ENCODE results near the gene CAT. TPM values are rescaled to one million over a fixed set of nuclear protein-coding genes. Genes with fewer than 3 reads are reported as not detected.

CAT gene
- total RNA-seq, 1 donor from 2014 or later = 73.6 TPM

GRCh38 chr11:34439610-34440198 lies 970 bp downstream of the CAT start:
- Histone ChIP-seq H3K4me1 (ENCODE audit: control insufficient read depth in 3 of 3, insufficient read depth in 3 of 3, low read length in 3 of 3) (peaks cover 13 to 30% (median 30%) of the 10 kb centered on the region in 3 donors), H3K9me3 (ENCODE audit: control insufficient read depth in 3 of 3, low read length in 3 of 3) (no peaks in the 10 kb centered on the region), H3K27ac (ENCODE audit: low read depth, low read length) (peak overlapping the region; percentile 87), H3K9ac (ENCODE audit: low read depth in 1 of 3, low read length in 3 of 3) (peak overlapping the region; percentile 81 to 93 (median 88)), H3K4me3 (ENCODE audit: low read length in 3 of 3) (peak overlapping the region; percentile 88 to 97 (median 97)), H3K36me3 (ENCODE audit: control insufficient read depth in 3 of 3, insufficient read depth in 3 of 3, low read length in 3 of 3) (no peaks in the 10 kb centered on the region), H3K27me3 (ENCODE audit: control insufficient read depth in 3 of 3, insufficient read depth in 3 of 3, low read length in 3 of 3) (no peaks in the 10 kb centered on the region)

GRCh38 chr11:34441814-34442213 lies 3.1 kb downstream of the CAT start:
- Histone ChIP-seq H3K4me3 (ENCODE audit: low read length in 3 of 3) (no peak overlapping the region), H3K36me3 (ENCODE audit: control insufficient read depth in 3 of 3, insufficient read depth in 3 of 3, low read length in 3 of 3) (no peaks in the 10 kb centered on the region), H3K9ac (ENCODE audit: low read depth in 1 of 3, low read length in 3 of 3) (no peak overlapping the region), H3K27me3 (ENCODE audit: control insufficient read depth in 3 of 3, insufficient read depth in 3 of 3, low read length in 3 of 3) (no peaks in the 10 kb centered on the region), H3K27ac (ENCODE audit: low read depth, low read length) (no peak overlapping the region), H3K9me3 (ENCODE audit: control insufficient read depth in 3 of 3, low read length in 3 of 3) (no peaks in the 10 kb centered on the region), H3K4me1 (ENCODE audit: control insufficient read depth in 3 of 3, insufficient read depth in 3 of 3, low read length in 3 of 3) (peaks cover 23 to 40% (median 37%) of the 10 kb centered on the region in 3 donors)

- H3K9me3 ChIP-seq (ENCODE audit: control insufficient read depth in 3 of 3, low read length in 3 of 3) = no peaks in the 10 kb centered on the region
- H3K9ac ChIP-seq (ENCODE audit: low read depth in 1 of 3, low read length in 3 of 3) = no peak overlapping the region
- H3K27me3 ChIP-seq (ENCODE audit: control insufficient read depth in 3 of 3, insufficient read depth in 3 of 3, low read length in 3 of 3) = no peaks in the 10 kb centered on the region
- no peak overlapping the region for H3K4me3 ChIP-seq (ENCODE audit: low read length in 3 of 3)
- H3K36me3 ChIP-seq (ENCODE audit: control insufficient read depth in 3 of 3, insufficient read depth in 3 of 3, low read length in 3 of 3) = no peaks in the 10 kb centered on the region
- no peak overlapping the region for H3K27ac ChIP-seq (ENCODE audit: low read depth, low read length)
- H3K4me1 ChIP-seq (ENCODE audit: control insufficient read depth in 3 of 3, insufficient read depth in 3 of 3, low read length in 3 of 3) = peaks cover 29 to 51% (median 41%) of the 10 kb centered on the region in 3 donors
Observed at GRCh38 chr11:34443136-34443535, 4.4 kb downstream of the CAT start.

GRCh38 chr11:34444428-34444827 lies 5.7 kb downstream of the CAT start:
- Histone ChIP-seq H3K4me1 (ENCODE audit: control insufficient read depth in 3 of 3, insufficient read depth in 3 of 3, low read length in 3 of 3) (peaks cover 31 to 55% (median 38%) of the 10 kb centered on the region in 3 donors), H3K9me3 (ENCODE audit: control insufficient read depth in 3 of 3, low read length in 3 of 3) (no peaks in the 10 kb centered on the region), H3K27ac (ENCODE audit: low read depth, low read length) (no peak overlapping the region), H3K4me3 (ENCODE audit: low read length in 3 of 3) (no peak overlapping the region), H3K27me3 (ENCODE audit: control insufficient read depth in 3 of 3, insufficient read depth in 3 of 3, low read length in 3 of 3) (no peaks in the 10 kb centered on the region), H3K9ac (ENCODE audit: low read depth in 1 of 3, low read length in 3 of 3) (no peak overlapping the region), H3K36me3 (ENCODE audit: control insufficient read depth in 3 of 3, insufficient read depth in 3 of 3, low read length in 3 of 3) (no peaks in the 10 kb centered on the region)

- H3K4me3 ChIP-seq (ENCODE audit: low read length in 3 of 3) = no peak overlapping the region
- peaks cover 12 to 15% (median 13%) of the 10 kb centered on the region in 3 donors for H3K36me3 ChIP-seq (ENCODE audit: control insufficient read depth in 3 of 3, insufficient read depth in 3 of 3, low read length in 3 of 3)
- H3K9ac ChIP-seq (ENCODE audit: low read depth in 1 of 3, low read length in 3 of 3) = no peak overlapping the region
- no peaks in the 10 kb centered on the region for H3K9me3 ChIP-seq (ENCODE audit: control insufficient read depth in 3 of 3, low read length in 3 of 3)
- no peaks in the 10 kb centered on the region for H3K27me3 ChIP-seq (ENCODE audit: control insufficient read depth in 3 of 3, insufficient read depth in 3 of 3, low read length in 3 of 3)
- H3K4me1 ChIP-seq (ENCODE audit: control insufficient read depth in 3 of 3, insufficient read depth in 3 of 3, low read length in 3 of 3) = peaks cover 22 to 46% (median 29%) of the 10 kb centered on the region in 3 donors
- H3K27ac ChIP-seq (ENCODE audit: low read depth, low read length) = no peak overlapping the region
Observed at GRCh38 chr11:34445956-34446355, 7.2 kb downstream of the CAT start.

DNA sequence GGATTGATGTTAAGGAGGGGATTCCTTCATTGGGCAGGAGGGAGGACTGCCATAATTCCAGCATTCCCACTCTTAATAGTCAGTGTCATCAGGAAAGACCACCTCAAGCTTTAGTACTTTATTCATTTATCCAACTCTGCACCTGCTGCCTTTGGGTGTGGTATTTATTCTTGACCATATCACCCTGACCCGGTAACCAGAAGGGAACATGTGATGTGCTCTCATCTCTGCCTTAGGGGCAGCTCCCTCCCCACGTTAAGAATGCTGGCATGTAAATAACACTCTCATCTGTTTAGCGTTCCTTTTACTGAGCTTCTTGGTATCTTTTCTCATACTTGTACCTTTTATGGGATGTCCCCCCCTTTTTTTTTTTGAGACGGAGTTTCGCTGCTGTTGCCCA lies 7.7 kb downstream of the CAT start:
- Histone ChIP-seq H3K27ac (ENCODE audit: low read depth, low read length) (no peak overlapping the region), H3K4me1 (ENCODE audit: control insufficient read depth in 3 of 3, insufficient read depth in 3 of 3, low read length in 3 of 3) (peaks cover 22 to 45% (median 27%) of the 10 kb centered on the region in 3 donors), H3K4me3 (ENCODE audit: low read length in 3 of 3) (no peak overlapping the region)

GRCh38 chr11:34447044-34447443 lies 8.3 kb downstream of the CAT start:
- Histone ChIP-seq H3K4me1 (ENCODE audit: control insufficient read depth in 3 of 3, insufficient read depth in 3 of 3, low read length in 3 of 3) (peaks cover 22 to 43% (median 26%) of the 10 kb centered on the region in 3 donors), H3K9me3 (ENCODE audit: control insufficient read depth in 3 of 3, low read length in 3 of 3) (no peaks in the 10 kb centered on the region), H3K9ac (ENCODE audit: low read depth in 1 of 3, low read length in 3 of 3) (no peak overlapping the region), H3K36me3 (ENCODE audit: control insufficient read depth in 3 of 3, insufficient read depth in 3 of 3, low read length in 3 of 3) (peaks cover 17 to 26% (median 22%) of the 10 kb centered on the region in 3 donors), H3K4me3 (ENCODE audit: low read length in 3 of 3) (no peak overlapping the region), H3K27me3 (ENCODE audit: control insufficient read depth in 3 of 3, insufficient read depth in 3 of 3, low read length in 3 of 3) (no peaks in the 10 kb centered on the region), H3K27ac (ENCODE audit: low read depth, low read length) (no peak overlapping the region)

More for the DNA sequence above, 7.7 kb downstream of the CAT start:
- peaks cover 14 to 19% (median 17%) of the 10 kb centered on the region in 3 donors for H3K36me3 ChIP-seq (ENCODE audit: control insufficient read depth in 3 of 3, insufficient read depth in 3 of 3, low read length in 3 of 3)
- H3K27me3 ChIP-seq (ENCODE audit: control insufficient read depth in 3 of 3, insufficient read depth in 3 of 3, low read length in 3 of 3) = no peaks in the 10 kb centered on the region
- H3K9me3 ChIP-seq (ENCODE audit: control insufficient read depth in 3 of 3, low read length in 3 of 3) = no peaks in the 10 kb centered on the region
- no peak overlapping the region for H3K9ac ChIP-seq (ENCODE audit: low read depth in 1 of 3, low read length in 3 of 3)

GRCh38 chr11:34448223-34448994 lies 9.7 kb downstream of the CAT start:
- H3K4me3 ChIP-seq (ENCODE audit: low read length in 3 of 3) = no peak overlapping the region
- peaks cover 22 to 38% (median 22%) of the 10 kb centered on the region in 3 donors for H3K4me1 ChIP-seq (ENCODE audit: control insufficient read depth in 3 of 3, insufficient read depth in 3 of 3, low read length in 3 of 3)
- peaks cover 28 to 39% (median 33%) of the 10 kb centered on the region in 3 donors for H3K36me3 ChIP-seq (ENCODE audit: control insufficient read depth in 3 of 3, insufficient read depth in 3 of 3, low read length in 3 of 3)
- H3K9me3 ChIP-seq (ENCODE audit: control insufficient read depth in 3 of 3, low read length in 3 of 3) = no peaks in the 10 kb centered on the region
- no peak overlapping the region for H3K27ac ChIP-seq (ENCODE audit: low read depth, low read length)
- no peaks in the 10 kb centered on the region for H3K27me3 ChIP-seq (ENCODE audit: control insufficient read depth in 3 of 3, insufficient read depth in 3 of 3, low read length in 3 of 3)
- no peak overlapping the region for H3K9ac ChIP-seq (ENCODE audit: low read depth in 1 of 3, low read length in 3 of 3)

DNA sequence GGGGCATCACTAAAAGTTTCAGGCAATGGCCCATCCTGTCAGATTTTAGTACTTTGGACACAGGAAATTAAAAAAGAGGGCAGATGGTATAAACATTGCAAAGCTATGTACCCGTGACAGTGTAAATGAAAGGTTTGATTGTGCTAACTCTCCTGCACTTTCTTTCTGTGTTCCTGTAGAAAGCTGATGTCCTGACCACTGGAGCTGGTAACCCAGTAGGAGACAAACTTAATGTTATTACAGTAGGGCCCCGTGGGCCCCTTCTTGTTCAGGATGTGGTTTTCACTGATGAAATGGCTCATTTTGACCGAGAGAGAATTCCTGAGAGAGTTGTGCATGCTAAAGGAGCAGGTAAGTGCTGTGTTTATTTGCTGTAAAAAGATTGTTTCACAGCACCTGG lies 10.3 kb downstream of the CAT start:
- Histone ChIP-seq H3K9ac (ENCODE audit: low read depth in 1 of 3, low read length in 3 of 3) (no peak overlapping the region), H3K9me3 (ENCODE audit: control insufficient read depth in 3 of 3, low read length in 3 of 3) (no peaks in the 10 kb centered on the region), H3K4me1 (ENCODE audit: control insufficient read depth in 3 of 3, insufficient read depth in 3 of 3, low read length in 3 of 3) (peaks cover 21 to 32% (median 22%) of the 10 kb centered on the region in 3 donors), H3K4me3 (ENCODE audit: low read length in 3 of 3) (no peak overlapping the region), H3K27me3 (ENCODE audit: control insufficient read depth in 3 of 3, insufficient read depth in 3 of 3, low read length in 3 of 3) (no peaks in the 10 kb centered on the region), H3K27ac (ENCODE audit: low read depth, low read length) (no peak overlapping the region), H3K36me3 (ENCODE audit: control insufficient read depth in 3 of 3, insufficient read depth in 3 of 3, low read length in 3 of 3) (peaks cover 33 to 43% (median 39%) of the 10 kb centered on the region in 3 donors)

DNA sequence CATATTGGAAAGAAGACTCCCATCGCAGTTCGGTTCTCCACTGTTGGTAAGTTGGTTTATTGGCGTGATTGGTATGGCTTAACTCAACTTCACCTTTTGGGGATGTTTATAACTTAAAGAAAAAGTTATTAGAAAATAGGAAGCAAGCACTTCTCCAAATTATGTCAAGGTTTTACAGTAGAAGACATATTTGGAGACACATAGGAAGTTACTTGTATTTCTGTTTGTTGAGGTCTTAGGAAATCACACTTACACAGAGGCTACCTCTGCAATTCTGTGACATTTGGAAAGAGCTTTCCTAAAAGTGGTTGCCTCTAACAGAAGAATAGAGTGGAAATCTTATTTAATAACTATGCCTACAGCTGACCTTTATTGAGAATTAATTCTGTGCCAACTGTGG lies 12.3 kb downstream of the CAT start:
- no peaks in the 10 kb centered on the region for H3K27me3 ChIP-seq (ENCODE audit: control insufficient read depth in 3 of 3, insufficient read depth in 3 of 3, low read length in 3 of 3)
- H3K27ac ChIP-seq (ENCODE audit: low read depth, low read length) = no peak overlapping the region
- peaks cover 19 to 28% (median 20%) of the 10 kb centered on the region in 3 donors for H3K4me1 ChIP-seq (ENCODE audit: control insufficient read depth in 3 of 3, insufficient read depth in 3 of 3, low read length in 3 of 3)
- no peak overlapping the region for H3K9ac ChIP-seq (ENCODE audit: low read depth in 1 of 3, low read length in 3 of 3)
- peaks cover 35 to 56% (median 53%) of the 10 kb centered on the region in 3 donors for H3K36me3 ChIP-seq (ENCODE audit: control insufficient read depth in 3 of 3, insufficient read depth in 3 of 3, low read length in 3 of 3)
- no peaks in the 10 kb centered on the region for H3K9me3 ChIP-seq (ENCODE audit: control insufficient read depth in 3 of 3, low read length in 3 of 3)
- H3K4me3 ChIP-seq (ENCODE audit: low read length in 3 of 3) = no peak overlapping the region

Measured in skeletal muscle tissue (tissue), 4 donors.